ENCODE results near the gene TMSB15B.
"Not testable (repeated sequence)": the region's sequence is repeated elsewhere in the genome, so short reads cannot be mapped to it uniquely, and the experiment has no call there.

DNA sequence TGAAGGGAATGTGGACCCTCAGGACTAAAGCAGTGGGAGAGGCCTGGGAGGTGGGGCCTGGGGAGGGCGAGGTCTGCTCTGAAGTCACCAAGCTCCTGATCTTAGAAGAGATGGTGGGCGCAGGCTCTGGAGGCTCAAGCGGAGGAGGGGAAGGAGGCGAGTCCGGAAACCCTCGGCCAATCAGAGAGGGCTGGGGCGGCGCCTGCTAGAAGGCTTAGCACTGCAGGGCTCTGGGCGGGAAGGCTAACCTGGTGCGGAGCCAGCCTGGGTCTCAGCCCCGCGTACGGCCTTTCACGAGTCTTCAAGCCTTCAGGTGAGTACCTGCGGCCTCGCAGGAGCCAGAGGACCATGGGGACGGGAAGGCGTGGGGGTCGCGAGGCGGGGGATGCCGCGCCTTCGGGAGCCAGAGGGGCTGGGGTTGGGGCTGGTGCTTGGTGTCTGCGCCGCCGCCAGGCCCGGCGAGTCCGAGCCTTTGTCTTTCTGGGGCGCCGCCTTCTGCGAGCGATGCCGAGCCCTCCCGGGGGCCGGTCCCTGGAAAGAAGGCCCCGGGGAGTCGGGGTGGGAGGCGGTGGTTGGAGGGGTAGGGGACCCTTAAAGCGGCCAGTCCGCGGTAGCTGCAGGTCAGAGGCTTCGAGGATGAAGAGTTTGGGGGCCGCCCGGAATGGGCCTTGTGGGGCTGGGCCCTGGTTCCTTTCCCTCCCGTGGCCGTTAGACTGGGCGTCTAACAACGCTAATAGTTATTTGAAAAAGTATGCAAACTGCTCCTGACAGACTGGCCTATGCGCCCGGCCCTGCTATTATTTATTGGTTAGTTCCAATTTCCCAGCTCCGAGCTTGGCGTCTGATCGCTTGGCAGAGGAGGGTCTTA is at the start of gene TMSB15B:
- TF ChIP-seq, protein P1, sequence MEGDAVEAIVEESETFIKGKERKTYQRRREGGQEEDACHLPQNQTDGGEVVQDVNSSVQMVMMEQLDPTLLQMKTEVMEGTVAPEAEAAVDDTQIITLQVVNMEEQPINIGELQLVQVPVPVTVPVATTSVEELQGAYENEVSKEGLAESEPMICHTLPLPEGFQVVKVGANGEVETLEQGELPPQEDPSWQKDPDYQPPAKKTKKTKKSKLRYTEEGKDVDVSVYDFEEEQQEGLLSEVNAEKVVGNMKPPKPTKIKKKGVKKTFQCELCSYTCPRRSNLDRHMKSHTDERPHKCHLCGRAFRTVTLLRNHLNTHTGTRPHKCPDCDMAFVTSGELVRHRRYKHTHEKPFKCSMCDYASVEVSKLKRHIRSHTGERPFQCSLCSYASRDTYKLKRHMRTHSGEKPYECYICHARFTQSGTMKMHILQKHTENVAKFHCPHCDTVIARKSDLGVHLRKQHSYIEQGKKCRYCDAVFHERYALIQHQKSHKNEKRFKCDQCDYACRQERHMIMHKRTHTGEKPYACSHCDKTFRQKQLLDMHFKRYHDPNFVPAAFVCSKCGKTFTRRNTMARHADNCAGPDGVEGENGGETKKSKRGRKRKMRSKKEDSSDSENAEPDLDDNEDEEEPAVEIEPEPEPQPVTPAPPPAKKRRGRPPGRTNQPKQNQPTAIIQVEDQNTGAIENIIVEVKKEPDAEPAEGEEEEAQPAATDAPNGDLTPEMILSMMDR (conservative IDR thresholded peaks at IDR 0.05 in 1 of 2, IDR thresholded peaks at IDR 0.05 in 1 of 2; ENCODE audit: extremely low read depth in 1 of 2, insufficient read depth in 1 of 2, low read depth in 1 of 2, low read length in 2 of 2), result not testable (repeated sequence)
- TF ChIP-seq EZH2 (IDR thresholded peaks at IDR 0.05; ENCODE audit: borderline replicate concordance, low read length), result not testable (repeated sequence)
